ENCODE results near the gene DPF3. TPM values are rescaled to one million over a fixed set of nuclear protein-coding genes. Genes with fewer than 3 reads are reported as not detected.
A peak's percentile ranks its signal among the peaks of the same experiment; 100 is the strongest.

DPF3 gene
- total and polyA plus RNA-seq, 9 donors, result 1.3 to 3.9 (median 1.9) TPM

DNA sequence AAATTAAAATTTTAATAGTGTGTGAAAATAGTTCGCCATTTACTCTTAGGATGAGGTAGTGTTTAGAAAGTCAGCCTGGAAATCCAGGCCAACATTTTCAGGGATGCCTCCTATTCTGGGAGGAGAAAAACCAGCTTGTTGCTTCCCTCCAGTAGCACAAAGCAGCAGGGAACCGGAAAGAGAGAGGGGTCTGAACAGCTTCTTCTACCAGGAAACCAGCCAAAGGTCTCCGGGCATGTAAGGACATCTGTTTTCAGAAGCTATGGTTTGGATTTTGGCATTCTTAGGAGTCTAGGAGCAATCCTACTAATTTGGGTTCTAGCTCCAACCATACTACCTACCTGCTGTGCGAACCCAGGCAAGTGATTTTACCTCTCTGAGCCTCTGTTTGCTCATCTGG lies 85.3 kb downstream of the DPF3 start:
- Histone ChIP-seq H3K27ac (ENCODE audit: low read length) (no peak overlapping the region), H3K27me3 (ENCODE audit: control insufficient read depth, insufficient read depth, low read length) (no peaks in the 10 kb centered on the region), H3K36me3 (ENCODE audit: control insufficient read depth, insufficient read depth, low read length) (no peaks in the 10 kb centered on the region), H3K4me3 (ENCODE audit: low read length) (no peak overlapping the region), H3K4me1 (ENCODE audit: control insufficient read depth, insufficient read depth, low read length) (peaks cover 9% of the 10 kb centered on the region), H3K9me3 (replicated peaks; ENCODE audit: control insufficient read depth, low read depth, low read length) (no peaks in the 10 kb centered on the region)
- WGBS (ENCODE audit: insufficient coverage), result 85% methylated on average over 2 of the region's 4 CpGs
- no peak for DNase-seq

DNA sequence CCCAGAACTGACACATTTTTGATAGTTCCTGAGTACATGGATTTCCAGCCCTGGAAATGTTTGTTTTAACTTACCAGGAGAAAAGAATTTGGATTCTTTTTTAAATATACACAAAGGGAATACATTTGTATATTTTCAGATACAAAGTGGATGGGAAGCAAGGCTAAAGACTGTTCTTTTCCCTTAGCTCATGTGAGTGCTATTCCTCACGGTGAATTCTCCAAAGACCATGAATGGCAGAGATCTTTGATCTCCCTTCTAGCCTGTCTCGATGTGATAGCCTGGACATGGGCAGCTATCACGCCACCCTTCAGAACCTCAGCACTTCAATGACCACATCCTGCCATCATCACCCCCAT lies 91.3 kb downstream of the DPF3 start:
- no peak overlapping the region for H3K27ac ChIP-seq (ENCODE audit: low read length)
- no peaks in the 10 kb centered on the region for H3K4me1 ChIP-seq (ENCODE audit: control insufficient read depth, insufficient read depth, low read length)
- H3K4me3 ChIP-seq (ENCODE audit: low read length), result no peak overlapping the region
- no peaks in the 10 kb centered on the region for H3K9me3 ChIP-seq (replicated peaks; ENCODE audit: control insufficient read depth, low read depth, low read length)
- no peaks in the 10 kb centered on the region for H3K27me3 ChIP-seq (ENCODE audit: control insufficient read depth, insufficient read depth, low read length)
- 81% methylated on average over 3 of the region's 3 CpGs for WGBS (ENCODE audit: insufficient coverage)
- no peaks in the 10 kb centered on the region for H3K36me3 ChIP-seq (ENCODE audit: control insufficient read depth, insufficient read depth, low read length)
- DNase-seq, result no peak

DNA sequence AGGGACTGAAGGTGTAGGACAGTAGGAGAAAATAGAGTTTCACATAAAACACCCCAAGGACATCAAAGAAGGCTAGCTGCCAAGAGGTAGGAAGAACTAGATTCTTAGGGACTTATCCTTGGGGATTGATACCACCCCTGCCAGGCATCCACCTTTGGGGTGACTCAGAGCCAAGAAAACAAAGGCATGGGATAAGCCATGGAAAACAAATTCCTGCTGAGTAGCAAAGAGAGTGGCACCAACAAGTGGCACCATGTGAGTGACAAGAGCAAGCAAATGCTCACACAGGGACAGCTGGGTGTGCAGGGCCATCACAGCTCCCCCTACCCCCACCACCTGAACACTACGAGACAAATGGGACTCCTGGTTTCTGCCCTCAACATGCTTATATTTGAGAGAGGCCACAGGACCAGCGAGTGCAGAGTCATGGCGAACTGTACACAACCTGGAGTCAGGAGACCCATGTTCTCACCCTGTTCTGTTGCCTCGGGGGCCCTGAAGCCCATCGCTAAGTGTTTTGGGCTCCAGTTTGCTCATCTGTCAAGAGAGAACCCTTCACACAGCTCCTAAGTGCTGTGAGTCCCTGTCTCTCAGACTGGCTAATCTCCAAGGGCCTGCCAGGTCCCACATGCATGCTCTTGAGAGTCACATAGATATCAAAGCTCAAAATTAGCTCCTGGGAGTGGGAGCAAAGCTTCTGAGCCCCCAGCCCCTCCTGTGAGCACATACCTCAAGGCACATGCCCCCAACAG lies 91.9 kb downstream of the DPF3 start:
- no peaks in the 10 kb centered on the region for H3K4me1 ChIP-seq (ENCODE audit: control insufficient read depth, insufficient read depth, low read length)
- H3K27ac ChIP-seq (ENCODE audit: low read length), result no peak overlapping the region
- WGBS (ENCODE audit: insufficient coverage), result 82% methylated on average over 4 of the region's 5 CpGs
- no peaks in the 10 kb centered on the region for H3K36me3 ChIP-seq (ENCODE audit: control insufficient read depth, insufficient read depth, low read length)
- H3K9me3 ChIP-seq (replicated peaks; ENCODE audit: control insufficient read depth, low read depth, low read length), result no peaks in the 10 kb centered on the region
- no peaks in the 10 kb centered on the region for H3K27me3 ChIP-seq (ENCODE audit: control insufficient read depth, insufficient read depth, low read length)
- peak; percentile 7 for DNase-seq
- no peak overlapping the region for H3K4me3 ChIP-seq (ENCODE audit: low read length)

DNA sequence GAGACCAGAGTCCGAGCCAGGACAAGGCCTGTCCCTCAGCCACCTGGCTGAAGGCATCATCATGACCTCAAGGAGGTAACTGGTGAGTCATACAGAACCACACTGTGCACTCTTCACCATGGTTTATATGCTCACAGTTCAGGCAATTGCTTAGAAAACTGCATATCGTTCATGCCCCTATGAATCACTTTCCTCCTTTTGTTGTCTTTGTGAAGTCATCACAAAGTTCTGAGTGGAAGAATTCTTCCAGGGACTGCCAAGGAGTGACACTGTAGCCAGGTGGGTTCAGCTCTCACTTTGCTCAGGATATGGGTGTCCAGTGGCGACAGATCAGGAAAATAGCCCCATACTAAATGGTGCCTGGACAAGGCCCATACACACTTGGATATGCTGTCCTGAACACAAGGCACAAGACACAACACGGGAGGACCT lies 92.5 kb downstream of the DPF3 start:
- no peak for DNase-seq
- H3K4me3 ChIP-seq (ENCODE audit: low read length), result no peak overlapping the region
- H3K9me3 ChIP-seq (replicated peaks; ENCODE audit: control insufficient read depth, low read depth, low read length), result no peaks in the 10 kb centered on the region
- no peaks in the 10 kb centered on the region for H3K36me3 ChIP-seq (ENCODE audit: control insufficient read depth, insufficient read depth, low read length)
- no peaks in the 10 kb centered on the region for H3K4me1 ChIP-seq (ENCODE audit: control insufficient read depth, insufficient read depth, low read length)
- whole genome bisulfite sequencing (ENCODE audit: insufficient coverage), result 86% methylated on average over 1 of the region's 4 CpGs
- no peak overlapping the region for H3K27ac ChIP-seq (ENCODE audit: low read length)
- H3K27me3 ChIP-seq (ENCODE audit: control insufficient read depth, insufficient read depth, low read length), result no peaks in the 10 kb centered on the region

DNA sequence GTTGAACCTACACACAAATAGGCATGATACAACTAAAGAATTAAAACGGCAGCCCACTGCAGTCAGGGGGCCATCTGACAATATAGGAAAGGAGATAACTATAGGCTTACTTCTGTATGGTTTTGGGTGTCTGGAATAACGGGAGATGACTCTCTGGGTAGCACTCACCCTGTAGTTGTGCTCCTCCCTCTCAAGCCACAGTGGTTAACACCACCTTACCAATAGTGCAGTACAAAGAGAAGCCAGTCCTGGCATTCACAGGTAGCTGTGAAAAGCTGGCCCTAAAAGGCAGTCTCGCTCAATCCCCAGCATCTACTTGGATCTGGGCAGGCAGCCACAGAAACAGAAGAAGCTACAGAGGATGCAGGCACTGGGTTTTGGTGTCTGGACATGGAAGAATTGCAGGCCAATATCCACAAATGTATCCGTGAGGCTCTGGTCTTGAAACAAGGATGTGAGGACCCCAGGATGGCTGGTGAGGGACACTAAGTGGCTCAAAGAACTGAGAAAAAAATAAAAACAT lies 93.0 kb downstream of the DPF3 start:
- H3K4me1 ChIP-seq (ENCODE audit: control insufficient read depth, insufficient read depth, low read length), result no peaks in the 10 kb centered on the region
- no peaks in the 10 kb centered on the region for H3K36me3 ChIP-seq (ENCODE audit: control insufficient read depth, insufficient read depth, low read length)
- DNase-seq, result no peak
- WGBS (ENCODE audit: insufficient coverage), result 45% methylated on average over 2 of the region's 4 CpGs
- H3K9me3 ChIP-seq (replicated peaks; ENCODE audit: control insufficient read depth, low read depth, low read length), result no peaks in the 10 kb centered on the region
- H3K27me3 ChIP-seq (ENCODE audit: control insufficient read depth, insufficient read depth, low read length), result no peaks in the 10 kb centered on the region
- no peak overlapping the region for H3K4me3 ChIP-seq (ENCODE audit: low read length)
- H3K27ac ChIP-seq (ENCODE audit: low read length), result no peak overlapping the region

DNA sequence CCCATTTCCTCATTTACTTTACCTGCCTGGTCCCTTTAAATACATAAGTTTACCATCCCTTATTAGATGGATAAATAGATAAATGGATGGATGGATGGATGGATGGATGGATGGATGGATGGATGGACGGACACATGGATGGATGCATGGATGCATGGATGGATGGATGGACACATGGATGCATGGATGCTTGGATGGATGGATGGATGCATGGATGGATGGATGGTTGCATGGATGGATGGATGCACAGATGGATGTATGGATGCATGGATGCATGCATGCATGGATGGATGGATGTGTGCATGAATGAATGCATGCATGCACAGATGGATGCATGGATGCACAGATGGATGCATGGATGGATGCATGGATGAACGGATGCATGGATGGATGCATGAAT lies 93.6 kb downstream of the DPF3 start:
- no peaks in the 10 kb centered on the region for H3K27me3 ChIP-seq (ENCODE audit: control insufficient read depth, insufficient read depth, low read length)
- no peak overlapping the region for H3K27ac ChIP-seq (ENCODE audit: low read length)
- H3K36me3 ChIP-seq (ENCODE audit: control insufficient read depth, insufficient read depth, low read length), result no peaks in the 10 kb centered on the region
- DNase-seq, result no peak
- no peak overlapping the region for H3K4me3 ChIP-seq (ENCODE audit: low read length)
- H3K4me1 ChIP-seq (ENCODE audit: control insufficient read depth, insufficient read depth, low read length), result no peaks in the 10 kb centered on the region
- WGBS (ENCODE audit: insufficient coverage), result 84% methylated on average over 2 of the region's 2 CpGs
- H3K9me3 ChIP-seq (replicated peaks; ENCODE audit: control insufficient read depth, low read depth, low read length), result no peaks in the 10 kb centered on the region

DNA sequence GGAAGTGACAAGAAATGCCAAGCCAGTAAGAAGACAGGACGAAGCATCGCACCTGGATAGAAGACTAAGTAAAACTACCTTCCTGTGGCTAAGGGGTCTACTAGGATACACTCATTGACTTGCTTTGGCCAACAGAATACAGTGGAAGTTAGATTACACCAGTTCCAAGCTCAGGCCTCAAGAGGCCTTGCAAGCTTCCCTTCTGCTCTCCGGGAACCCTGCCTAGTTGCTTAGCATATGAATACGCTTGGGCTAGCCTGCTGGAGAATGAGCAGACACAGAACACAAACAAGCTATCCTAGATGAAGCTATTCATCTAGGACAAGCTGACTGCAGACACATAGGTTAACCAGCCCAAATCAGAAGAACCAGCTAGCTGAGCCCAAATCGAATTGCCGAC lies 97.0 kb downstream of the DPF3 start:
- no peaks in the 10 kb centered on the region for H3K27me3 ChIP-seq (ENCODE audit: control insufficient read depth, insufficient read depth, low read length)
- H3K4me3 ChIP-seq (ENCODE audit: low read length), result no peak overlapping the region
- H3K27ac ChIP-seq (ENCODE audit: low read length), result no peak overlapping the region
- H3K36me3 ChIP-seq (ENCODE audit: control insufficient read depth, insufficient read depth, low read length), result no peaks in the 10 kb centered on the region
- no peaks in the 10 kb centered on the region for H3K9me3 ChIP-seq (replicated peaks; ENCODE audit: control insufficient read depth, low read depth, low read length)
- 68% methylated on average over 4 of the region's 6 CpGs for WGBS (ENCODE audit: insufficient coverage)
- H3K4me1 ChIP-seq (ENCODE audit: control insufficient read depth, insufficient read depth, low read length), result peaks cover 4% of the 10 kb centered on the region
- DNase-seq, result peak; percentile 13

DNA sequence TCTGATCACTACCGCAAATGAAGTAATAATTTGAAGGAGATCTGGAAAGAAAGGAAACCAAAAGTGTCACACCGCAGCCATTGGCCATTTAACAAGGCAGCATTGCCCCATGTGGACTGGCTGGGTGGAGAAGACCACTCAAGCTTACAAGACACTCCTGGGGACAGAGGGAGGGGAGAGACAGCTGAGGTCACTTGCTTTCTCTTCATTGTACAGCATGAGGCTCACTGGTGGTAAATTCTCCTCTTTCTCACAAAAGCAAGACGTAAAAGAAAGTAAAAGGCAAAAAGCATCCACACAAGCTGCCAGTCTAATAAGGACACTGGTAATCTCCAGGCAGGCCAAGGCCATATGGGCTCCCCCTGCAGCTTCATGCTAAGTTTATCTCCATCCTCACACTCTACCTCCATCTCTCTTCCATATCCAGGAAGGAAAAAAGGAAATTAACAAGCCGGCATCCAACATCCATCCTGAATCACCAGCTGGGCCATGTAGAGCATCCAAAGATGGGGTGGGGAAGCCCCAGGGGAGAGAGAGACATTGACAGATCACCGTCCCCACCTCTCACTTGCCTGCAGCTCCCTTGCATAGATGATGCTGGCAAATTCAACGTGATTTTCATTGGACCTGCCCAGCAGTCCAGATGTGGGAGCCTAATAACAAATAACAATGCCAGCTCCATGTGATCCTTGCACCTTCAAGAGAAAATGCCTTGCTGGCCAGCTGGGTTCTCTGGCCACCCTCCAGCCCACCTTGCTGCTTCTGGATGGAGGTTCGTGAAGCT lies 100.6 kb downstream of the DPF3 start:
- Histone ChIP-seq H3K4me1 (ENCODE audit: control insufficient read depth, insufficient read depth, low read length) (peaks cover 15% of the 10 kb centered on the region), H3K27ac (ENCODE audit: low read length) (no peak overlapping the region)

DNA sequence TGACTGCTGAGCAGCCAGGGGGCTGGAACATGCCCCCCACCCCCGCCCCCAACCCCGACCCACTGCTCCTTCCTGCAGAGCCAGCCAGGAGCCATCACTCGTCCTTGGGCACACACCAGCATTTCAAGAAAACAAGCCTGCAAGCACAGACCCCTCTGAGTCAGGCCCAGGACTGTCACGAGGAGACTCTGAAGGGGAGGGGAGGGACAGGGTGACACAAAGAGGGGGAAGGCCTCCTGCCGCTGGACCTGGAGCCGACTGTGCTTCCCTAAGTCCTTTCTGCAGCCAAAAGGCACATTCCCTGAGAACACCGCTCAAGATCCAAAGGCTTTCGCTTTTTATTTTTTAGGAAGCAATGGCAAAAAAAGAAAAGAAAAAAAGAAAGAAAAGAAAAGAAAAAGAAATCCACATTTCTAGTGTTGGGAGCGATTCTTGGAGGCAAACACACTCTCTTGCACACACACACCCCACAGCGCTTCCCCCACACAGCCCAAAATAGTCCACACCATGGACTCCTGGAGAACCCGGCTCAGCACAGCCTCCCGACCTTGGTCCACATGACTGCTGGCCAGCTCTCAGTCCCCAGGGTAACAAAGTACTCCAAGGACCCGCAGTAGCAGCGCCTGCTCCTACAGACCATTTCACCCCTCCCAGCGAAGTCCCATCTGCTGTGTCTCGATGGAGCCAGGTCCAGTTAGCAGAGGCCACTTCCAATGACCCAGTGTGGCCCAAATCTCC lies 101.7 kb downstream of the DPF3 start:
- H3K27me3 ChIP-seq (ENCODE audit: control insufficient read depth, insufficient read depth, low read length), result no peaks in the 10 kb centered on the region
- 56% methylated on average over 9 of the region's 16 CpGs for WGBS (ENCODE audit: insufficient coverage)
- H3K36me3 ChIP-seq (ENCODE audit: control insufficient read depth, insufficient read depth, low read length), result no peaks in the 10 kb centered on the region
- DNase-seq, result peak; percentile 19
- H3K9me3 ChIP-seq (replicated peaks; ENCODE audit: control insufficient read depth, low read depth, low read length), result no peaks in the 10 kb centered on the region
- H3K4me1 ChIP-seq (ENCODE audit: control insufficient read depth, insufficient read depth, low read length), result peaks cover 15% of the 10 kb centered on the region
- H3K4me3 ChIP-seq (ENCODE audit: low read length), result no peak overlapping the region
- H3K27ac ChIP-seq (ENCODE audit: low read length), result peak overlapping the region; percentile 13

More for the DNA sequence above, 100.6 kb downstream of the DPF3 start:
- Histone ChIP-seq H3K27me3 (ENCODE audit: control insufficient read depth, insufficient read depth, low read length) (no peaks in the 10 kb centered on the region), H3K4me3 (ENCODE audit: low read length) (no peak overlapping the region), H3K9me3 (replicated peaks; ENCODE audit: control insufficient read depth, low read depth, low read length) (no peaks in the 10 kb centered on the region), H3K36me3 (ENCODE audit: control insufficient read depth, insufficient read depth, low read length) (no peaks in the 10 kb centered on the region)
- no peak for DNase-seq
- 64% methylated on average over 4 of the region's 7 CpGs for WGBS (ENCODE audit: insufficient coverage)

Data from muscle of leg (tissue), 11 donors.